H1 (cell line): ENCODE measurements around the gene MIPOL1.

Experiments
- JUND ChIP-seq: IDR thresholded peaks from 2 replicates; pipeline ENCODE4 v1.6.1; 2011; ENCODE audit warnings: mild to moderate bottlenecking, improper control_type of control experiment, low read length
- POLR2A ChIP-seq, 2 experiments: IDR thresholded peaks; 1 replicate in 1 of 2; 2 replicates in 1 of 2; pipeline ENCODE4 v1.6.1; 2011; ENCODE audit warnings: low read depth in 2 of 2, low read length in 2 of 2, mild to moderate bottlenecking in 2 of 2; ENCODE audit errors: control extremely low read depth in 1 of 2
- SUZ12 ChIP-seq: fragments of 200-600 bp; sonication (generic); IDR thresholded peaks from 2 replicates; pipeline ENCODE4 v1.6.1; 2012; ENCODE audit warnings: mild to moderate bottlenecking, inconsistent platforms, low read length, moderate library complexity, mixed read lengths

- no peak for TF ChIP-seq JUND
- TF ChIP-seq POLR2A (IDR thresholded peaks at IDR 0.05; ENCODE audit: control extremely low read depth in 1 of 2, low read depth in 2 of 2, low read length in 2 of 2), result no peak
- no peak for TF ChIP-seq SUZ12
Observed at GRCh38 chr14:37585971-37586796, 388.4 kb downstream of the MIPOL1 start.
